Erythroblast (primary cell): ENCODE data around the gene MAN2B1.

ENCODE experiments used
- GATA1 ChIP-seq: IDR thresholded peaks from 2 replicates; pipeline ENCODE4 v1.6.1; 2011; ENCODE audit warnings: low read depth, mild to moderate bottlenecking, control low read depth, low read length, moderate library complexity
- POLR2A ChIP-seq: IDR thresholded peaks from 2 replicates; pipeline ENCODE4 v1.6.1; 2011; ENCODE audit warnings: mild to moderate bottlenecking, low read length

DNA sequence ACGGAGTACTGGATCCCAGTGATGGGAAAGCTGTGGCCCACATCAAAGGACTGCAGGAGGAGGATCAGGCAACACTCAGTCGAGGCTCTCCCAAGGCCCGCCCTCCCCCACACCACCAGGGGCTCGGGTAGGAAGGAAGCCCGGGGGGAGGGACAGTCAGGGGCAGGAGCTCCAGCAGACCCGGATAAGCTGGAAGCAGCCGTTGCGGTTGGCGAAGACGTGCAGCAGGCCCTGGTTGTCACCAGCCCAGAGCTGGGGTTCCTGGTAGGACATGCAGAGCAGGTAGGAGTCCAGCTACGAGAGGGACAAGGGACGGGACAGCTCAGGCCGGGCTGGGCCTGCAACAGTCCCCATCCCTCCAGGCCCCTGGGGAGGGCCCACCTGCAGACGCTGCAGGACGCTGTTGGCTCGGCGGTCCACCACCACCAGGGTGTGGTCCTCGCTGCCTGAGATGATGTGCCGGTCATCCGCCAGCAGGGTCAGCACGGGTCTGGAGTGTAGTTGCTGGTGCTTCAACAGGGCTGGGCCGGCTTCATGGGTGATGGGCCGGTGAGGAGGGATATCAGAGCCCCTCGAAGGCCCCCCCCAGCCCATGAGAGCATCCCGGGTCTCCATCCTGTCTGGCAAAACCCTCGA is 23.2 kb upstream of the MAN2B1 start:
- TF ChIP-seq POLR2A = no peak
- TF ChIP-seq GATA1 = no peak
